Measurements from ENCODE around the gene PRKAR1B. TPM values are rescaled to one million over a fixed set of nuclear protein-coding genes. Genes with fewer than 3 reads are reported as not detected.
"Not testable (repeated sequence)": the region's sequence is repeated elsewhere in the genome, so short reads cannot be mapped to it uniquely, and the experiment has no call there.

The PRKAR1B gene
- total RNA-seq, 1 donor from 2014 or later: 11.8 TPM

GRCh38 chr7:659996-660395 is 67.1 kb downstream of the PRKAR1B start:
- no peak overlapping the region for H3K27ac ChIP-seq
- no peak overlapping the region for H3K4me3 Mint-ChIP-seq
- no peak overlapping the region for H3K9ac ChIP-seq
- TF ChIP-seq CTCF (IDR thresholded peaks at IDR 0.05): no peak
- TF ChIP-seq EZH2phosphoT487 (IDR thresholded peaks at IDR 0.05): no peak
- no peak for TF ChIP-seq EZH2 (IDR thresholded peaks at IDR 0.05)
- H3K36me3 Mint-ChIP-seq: no peaks in the 10 kb centered on the region
- H3K4me2 ChIP-seq: no peak overlapping the region
- DNase-seq (ENCODE audit: low spot score): no peak
- H3K36me3 ChIP-seq: no peaks in the 10 kb centered on the region
- no peak overlapping the region for H3K27ac Mint-ChIP-seq
- no peak overlapping the region for H2AFZ ChIP-seq (replicated peaks)
- H3F3A ChIP-seq (ENCODE audit: low read depth): no peaks in the 10 kb centered on the region
- no peaks in the 10 kb centered on the region for H3K9me3 ChIP-seq (ENCODE audit: low read depth)
- H3K27me3 Mint-ChIP-seq (ENCODE audit: insufficient read depth, low read depth): peaks cover 2% of the 10 kb centered on the region
- no peaks in the 10 kb centered on the region for H4K20me1 ChIP-seq (ENCODE audit: low read depth)
- H3K4me1 Mint-ChIP-seq: peaks cover 4% of the 10 kb centered on the region
- H3K4me1 ChIP-seq: no peaks in the 10 kb centered on the region
- no peak overlapping the region for H3K4me3 ChIP-seq
- no peaks in the 10 kb centered on the region for H3K79me2 ChIP-seq (ENCODE audit: low read depth)
- H3K27me3 ChIP-seq: no peaks in the 10 kb centered on the region
- H3K9me3 Mint-ChIP-seq: no peaks in the 10 kb centered on the region

- Mint-ChIP-seq H3K36me3 (no peaks in the 10 kb centered on the region), H3K9me3 (no peaks in the 10 kb centered on the region), H3K4me1 (no peaks in the 10 kb centered on the region), H3K27me3 (ENCODE audit: insufficient read depth, low read depth) (peaks cover 2% of the 10 kb centered on the region), H3K27ac (no peak overlapping the region), H3K4me3 (no peak overlapping the region)
- Histone ChIP-seq H3K79me2 (ENCODE audit: low read depth) (no peaks in the 10 kb centered on the region), H2AFZ (replicated peaks) (no peak overlapping the region), H4K20me1 (ENCODE audit: low read depth) (no peaks in the 10 kb centered on the region), H3K4me3 (no peak overlapping the region), H3K27ac (no peak overlapping the region), H3K9ac (no peak overlapping the region), H3K27me3 (no peaks in the 10 kb centered on the region), H3K9me3 (ENCODE audit: low read depth) (no peaks in the 10 kb centered on the region), H3F3A (ENCODE audit: low read depth) (no peaks in the 10 kb centered on the region), H3K4me1 (no peaks in the 10 kb centered on the region), H3K36me3 (no peaks in the 10 kb centered on the region), H3K4me2 (no peak overlapping the region)
- DNase-seq (ENCODE audit: low spot score): no peak
- TF ChIP-seq EZH2phosphoT487 (IDR thresholded peaks at IDR 0.05) (no peak), CTCF (IDR thresholded peaks at IDR 0.05) (no peak), EZH2 (IDR thresholded peaks at IDR 0.05) (no peak)
These were observed 67.7 kb downstream of the PRKAR1B start for GRCh38 chr7:659306-659847.

GRCh38 chr7:657565-658119 is 69.4 kb downstream of the PRKAR1B start:
- H3K27me3 ChIP-seq: no peaks in the 10 kb centered on the region
- Mint-ChIP-seq H3K27me3 (ENCODE audit: insufficient read depth, low read depth) (peaks cover 2% of the 10 kb centered on the region), H3K9me3 (no peaks in the 10 kb centered on the region), H3K4me3 (no peak overlapping the region), H3K36me3 (no peaks in the 10 kb centered on the region), H3K4me1 (no peaks in the 10 kb centered on the region), H3K27ac (no peak overlapping the region)
- H3K9ac ChIP-seq: no peak overlapping the region
- H3K36me3 ChIP-seq: no peaks in the 10 kb centered on the region
- H3K4me2 ChIP-seq: no peak overlapping the region
- H3K4me1 ChIP-seq: no peaks in the 10 kb centered on the region
- no peak for DNase-seq (ENCODE audit: low spot score)
- no peak overlapping the region for H3K27ac ChIP-seq
- H3K4me3 ChIP-seq: no peak overlapping the region
- H4K20me1 ChIP-seq (ENCODE audit: low read depth): no peaks in the 10 kb centered on the region
- H2AFZ ChIP-seq (replicated peaks): no peak overlapping the region
- H3K9me3 ChIP-seq (ENCODE audit: low read depth): no peaks in the 10 kb centered on the region
- TF ChIP-seq EZH2phosphoT487 (IDR thresholded peaks at IDR 0.05) (no peak), CTCF (IDR thresholded peaks at IDR 0.05) (no peak)
- H3K79me2 ChIP-seq (ENCODE audit: low read depth): no peaks in the 10 kb centered on the region
- H3F3A ChIP-seq (ENCODE audit: low read depth): no peaks in the 10 kb centered on the region

GRCh38 chr7:657010-657409 is 70.1 kb downstream of the PRKAR1B start:
- not testable (repeated sequence) for DNase-seq (ENCODE audit: low spot score); H3K27me3 Mint-ChIP-seq (ENCODE audit: insufficient read depth, low read depth); H2AFZ ChIP-seq (replicated peaks); H3K9ac ChIP-seq; H3K27ac ChIP-seq; H3K79me2 ChIP-seq (ENCODE audit: low read depth); H3K36me3 ChIP-seq; H3K27ac Mint-ChIP-seq; H3K4me3 ChIP-seq; H3K4me1 ChIP-seq; H3K27me3 ChIP-seq; H3K4me3 Mint-ChIP-seq; H4K20me1 ChIP-seq (ENCODE audit: low read depth); H3K9me3 Mint-ChIP-seq; H3K4me2 ChIP-seq; H3K4me1 Mint-ChIP-seq; H3K36me3 Mint-ChIP-seq; H3K9me3 ChIP-seq (ENCODE audit: low read depth); H3F3A ChIP-seq (ENCODE audit: low read depth)
